ENCODE data around the gene RAPGEF6.
"Not testable (repeated sequence)": the region's sequence is repeated elsewhere in the genome, so short reads cannot be mapped to it uniquely, and the experiment has no call there.

Gene RAPGEF6

DNA sequence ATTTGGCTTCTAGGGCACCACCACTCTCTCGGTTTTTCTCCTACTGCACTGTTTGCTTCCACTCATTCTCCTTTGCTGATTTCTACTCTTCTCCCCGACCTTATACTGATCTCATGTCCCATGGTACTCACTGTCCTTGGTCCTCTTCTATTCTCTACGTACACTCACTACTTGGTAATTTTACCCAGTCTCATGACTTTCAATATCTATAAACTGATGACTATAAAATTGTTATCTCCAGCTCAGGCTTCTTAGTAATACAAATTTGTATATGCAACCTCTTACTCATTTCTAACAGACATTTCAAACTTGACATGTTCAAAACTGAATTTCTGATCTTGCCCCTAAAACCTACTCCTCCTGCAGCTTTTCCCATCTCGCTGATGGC is 4.1 kb downstream of the RAPGEF6 start:
- Histone ChIP-seq H3K9me3 (ENCODE audit: severe bottlenecking) (no peaks in the 10 kb centered on the region), H3K27ac (no peak overlapping the region; the same call in 1 of the 2 replicates), H3K4me3 (ENCODE audit: low read depth, low read length) (no peak overlapping the region), H3K36me3 (no peaks in the 10 kb centered on the region), H3K27me3 (ENCODE audit: insufficient read depth, low read depth, severe bottlenecking) (no peaks in the 10 kb centered on the region)
- DNase-seq, result no peak
- TF ChIP-seq, protein P1, sequence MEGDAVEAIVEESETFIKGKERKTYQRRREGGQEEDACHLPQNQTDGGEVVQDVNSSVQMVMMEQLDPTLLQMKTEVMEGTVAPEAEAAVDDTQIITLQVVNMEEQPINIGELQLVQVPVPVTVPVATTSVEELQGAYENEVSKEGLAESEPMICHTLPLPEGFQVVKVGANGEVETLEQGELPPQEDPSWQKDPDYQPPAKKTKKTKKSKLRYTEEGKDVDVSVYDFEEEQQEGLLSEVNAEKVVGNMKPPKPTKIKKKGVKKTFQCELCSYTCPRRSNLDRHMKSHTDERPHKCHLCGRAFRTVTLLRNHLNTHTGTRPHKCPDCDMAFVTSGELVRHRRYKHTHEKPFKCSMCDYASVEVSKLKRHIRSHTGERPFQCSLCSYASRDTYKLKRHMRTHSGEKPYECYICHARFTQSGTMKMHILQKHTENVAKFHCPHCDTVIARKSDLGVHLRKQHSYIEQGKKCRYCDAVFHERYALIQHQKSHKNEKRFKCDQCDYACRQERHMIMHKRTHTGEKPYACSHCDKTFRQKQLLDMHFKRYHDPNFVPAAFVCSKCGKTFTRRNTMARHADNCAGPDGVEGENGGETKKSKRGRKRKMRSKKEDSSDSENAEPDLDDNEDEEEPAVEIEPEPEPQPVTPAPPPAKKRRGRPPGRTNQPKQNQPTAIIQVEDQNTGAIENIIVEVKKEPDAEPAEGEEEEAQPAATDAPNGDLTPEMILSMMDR (IDR thresholded peaks at IDR 0.05; ENCODE audit: low read depth, low read length), result no peak

- Histone ChIP-seq H3K27me3 (ENCODE audit: insufficient read depth, low read depth, severe bottlenecking) (no peaks in the 10 kb centered on the region), H3K9me3 (ENCODE audit: severe bottlenecking) (no peaks in the 10 kb centered on the region), H3K36me3 (no peaks in the 10 kb centered on the region), H3K4me3 (ENCODE audit: low read depth, low read length) (no peak overlapping the region), H3K27ac (no peak overlapping the region; the same call in 1 of the 2 replicates)
- DNase-seq, result no peak
- TF ChIP-seq, protein P1 (IDR thresholded peaks at IDR 0.05; ENCODE audit: low read depth, low read length), result no peak
Observed at GRCh38 chr5:131630208-131630962, 4.6 kb downstream of the RAPGEF6 start.

DNA sequence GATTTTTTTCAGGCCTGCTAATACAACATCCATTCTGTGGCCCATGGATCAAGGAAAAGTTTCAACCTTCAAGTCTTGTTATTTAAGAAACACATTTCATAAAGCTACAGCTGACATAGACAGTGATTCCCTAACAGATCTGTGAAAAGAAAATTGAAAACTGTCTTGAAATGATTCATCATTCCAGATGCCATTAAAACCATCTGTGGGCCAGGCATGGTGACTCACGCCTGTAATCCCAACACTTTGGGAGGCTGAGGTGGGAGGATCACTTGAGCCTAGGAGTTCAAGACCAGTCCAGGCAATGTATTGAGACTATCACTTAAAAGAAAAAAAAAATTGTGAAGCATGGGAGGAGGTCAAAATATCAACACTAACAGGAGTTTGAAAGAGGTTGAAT is 6.0 kb downstream of the RAPGEF6 start:
- H3K9me3 ChIP-seq (ENCODE audit: severe bottlenecking), result no peaks in the 10 kb centered on the region
- TF ChIP-seq, protein P1 (IDR thresholded peaks at IDR 0.05; ENCODE audit: low read depth, low read length), result no peak
- no peaks in the 10 kb centered on the region for H3K27me3 ChIP-seq (ENCODE audit: insufficient read depth, low read depth, severe bottlenecking)
- H3K36me3 ChIP-seq, result no peaks in the 10 kb centered on the region; the same call in 1 of the 2 replicates
- H3K4me3 ChIP-seq (ENCODE audit: low read depth, low read length), result no peak overlapping the region
- no peak for DNase-seq
- H3K27ac ChIP-seq, result no peak overlapping the region

DNA sequence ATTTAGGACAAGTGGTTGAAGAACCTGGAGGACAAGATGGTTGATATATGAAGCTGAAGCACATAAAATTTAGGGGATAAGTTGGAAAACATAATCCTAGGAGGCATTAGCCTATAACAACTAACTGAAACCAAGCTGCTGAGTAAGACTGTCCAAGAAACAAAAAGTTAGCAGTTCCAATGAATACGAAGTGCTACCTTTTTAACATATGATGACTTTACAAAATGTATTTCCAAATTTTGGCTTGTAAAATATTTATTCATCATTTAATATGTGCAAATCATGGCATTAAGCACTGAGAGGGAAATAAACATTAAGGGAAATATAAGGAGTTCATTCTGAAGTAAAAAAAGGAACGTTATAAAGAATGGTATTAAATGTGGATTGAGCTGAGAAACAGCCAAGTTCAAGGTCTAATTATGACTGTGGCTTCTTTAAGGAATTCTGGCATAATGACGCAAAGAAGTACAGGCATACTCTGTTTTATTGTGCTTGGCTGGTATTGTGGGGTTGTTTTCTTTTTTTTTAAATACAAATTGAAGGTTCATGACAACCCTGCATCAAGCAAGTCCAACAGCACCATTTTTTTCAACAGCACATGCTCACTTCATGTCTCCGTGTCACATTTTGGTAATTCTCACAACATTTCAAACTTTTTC is 7.7 kb downstream of the RAPGEF6 start:
- TF ChIP-seq, protein P1 (IDR thresholded peaks at IDR 0.05; ENCODE audit: low read depth, low read length), result no peak
- no peak for DNase-seq
- Histone ChIP-seq H3K27ac (no peak overlapping the region), H3K9me3 (ENCODE audit: severe bottlenecking) (no peaks in the 10 kb centered on the region), H3K27me3 (ENCODE audit: insufficient read depth, low read depth, severe bottlenecking) (no peaks in the 10 kb centered on the region), H3K36me3 (no peaks in the 10 kb centered on the region; the same call in 1 of the 2 replicates), H3K4me3 (ENCODE audit: low read depth, low read length) (no peak overlapping the region)

DNA sequence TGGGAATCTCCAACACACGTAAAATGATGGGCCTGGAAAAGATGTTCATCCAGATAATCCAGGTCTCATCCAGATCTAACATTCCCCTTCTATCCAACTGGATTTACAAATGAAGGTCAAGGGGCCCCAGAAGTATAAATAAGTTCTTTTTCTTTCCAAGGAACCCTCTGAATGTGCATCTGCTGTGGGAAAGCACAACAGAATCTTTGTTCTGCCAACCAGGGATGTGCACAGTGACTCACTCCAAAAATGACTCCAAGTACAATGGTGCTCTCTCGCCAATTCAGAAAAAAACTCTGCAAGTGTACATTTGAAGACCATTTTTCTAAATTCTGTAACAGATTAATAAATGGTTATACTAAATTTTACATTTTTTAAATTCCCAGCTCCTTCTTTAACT is 12.4 kb downstream of the RAPGEF6 start:
- DNase-seq, result no peak
- TF ChIP-seq, protein P1 (IDR thresholded peaks at IDR 0.05; ENCODE audit: low read depth, low read length), result no peak
- Histone ChIP-seq H3K27me3 (ENCODE audit: insufficient read depth, low read depth, severe bottlenecking) (no peaks in the 10 kb centered on the region), H3K9me3 (ENCODE audit: severe bottlenecking) (no peaks in the 10 kb centered on the region), H3K36me3 (no peaks in the 10 kb centered on the region; the same call in 1 of the 2 replicates), H3K4me3 (ENCODE audit: low read depth, low read length) (no peak overlapping the region), H3K27ac (no peak overlapping the region)

DNA sequence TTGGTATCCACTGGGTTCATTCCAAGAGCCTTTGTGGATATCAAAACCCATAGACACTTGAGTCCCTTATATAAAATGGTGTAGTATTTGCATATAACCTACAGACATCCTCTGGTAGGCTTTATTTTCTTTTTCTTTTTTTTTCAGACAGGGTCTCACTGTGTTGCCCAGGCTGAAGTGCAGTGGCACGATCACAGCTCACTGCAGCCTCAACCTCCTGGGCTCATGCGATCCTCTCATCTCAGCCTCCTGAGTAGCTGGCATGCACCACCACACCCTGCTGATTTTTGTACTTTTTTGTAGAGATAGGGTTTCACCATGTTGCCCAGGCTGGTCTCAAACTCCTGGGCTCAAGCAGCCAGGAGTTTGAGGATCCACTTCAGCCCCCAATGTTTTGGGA is 13.9 kb downstream of the RAPGEF6 start:
- H3K4me3 ChIP-seq (ENCODE audit: low read depth, low read length); H3K27ac ChIP-seq; H3K36me3 ChIP-seq; H3K27me3 ChIP-seq (ENCODE audit: insufficient read depth, low read depth, severe bottlenecking); H3K9me3 ChIP-seq (ENCODE audit: severe bottlenecking); DNase-seq: not testable (repeated sequence)

Data from WERI-Rb-1 (cell line).